ENCODE measurements around the gene OR10A2.

OR10A2 gene

GRCh38 chr11:6825231-6825744 is 37.6 kb upstream of the OR10A2 start:
- H3K4me3 ChIP-seq (ENCODE audit: low read depth, low read length) = no peak overlapping the region
- no peaks in the 10 kb centered on the region for H3K36me3 ChIP-seq (ENCODE audit: control insufficient read depth, insufficient read depth, low read length)
- no peaks in the 10 kb centered on the region for H3K4me1 ChIP-seq
- H3K4me2 ChIP-seq (ENCODE audit: low read length) = no peak overlapping the region
- no peak overlapping the region for H3K27ac ChIP-seq
- H3K79me2 ChIP-seq = no peaks in the 10 kb centered on the region
- H2AFZ ChIP-seq = no peak overlapping the region
- TF ChIP-seq CTCF (IDR thresholded peaks at IDR 0.05) = no peak
- no peak overlapping the region for H3K9ac ChIP-seq
- no peaks in the 10 kb centered on the region for H3K9me3 ChIP-seq (ENCODE audit: control insufficient read depth, low read length)
- H3K27me3 ChIP-seq (ENCODE audit: control insufficient read depth, insufficient read depth, low read length) = no peaks in the 10 kb centered on the region

- no peaks in the 10 kb centered on the region for H3K79me2 ChIP-seq
- H3K27ac ChIP-seq = no peak overlapping the region
- no peak overlapping the region for H3K4me2 ChIP-seq (ENCODE audit: low read length)
- no peaks in the 10 kb centered on the region for H3K4me1 ChIP-seq
- no peak overlapping the region for H3K9ac ChIP-seq
- no peaks in the 10 kb centered on the region for H3K9me3 ChIP-seq (ENCODE audit: control insufficient read depth, low read length)
- H3K36me3 ChIP-seq (ENCODE audit: control insufficient read depth, insufficient read depth, low read length) = no peaks in the 10 kb centered on the region
- TF ChIP-seq CTCF (IDR thresholded peaks at IDR 0.05) = no peak
- H2AFZ ChIP-seq = no peak overlapping the region
- H3K4me3 ChIP-seq (ENCODE audit: low read depth, low read length) = no peak overlapping the region
- no peaks in the 10 kb centered on the region for H3K27me3 ChIP-seq (ENCODE audit: control insufficient read depth, insufficient read depth, low read length)
Observed at GRCh38 chr11:6828103-6828502, 34.8 kb upstream of the OR10A2 start.

- Histone ChIP-seq H3K27ac (no peak overlapping the region), H3K79me2 (no peaks in the 10 kb centered on the region), H3K36me3 (ENCODE audit: control insufficient read depth, insufficient read depth, low read length) (no peaks in the 10 kb centered on the region), H3K4me2 (ENCODE audit: low read length) (no peak overlapping the region), H3K4me1 (no peaks in the 10 kb centered on the region), H3K4me3 (ENCODE audit: low read depth, low read length) (no peak overlapping the region), H2AFZ (no peak overlapping the region), H3K27me3 (ENCODE audit: control insufficient read depth, insufficient read depth, low read length) (no peaks in the 10 kb centered on the region), H3K9me3 (ENCODE audit: control insufficient read depth, low read length) (no peaks in the 10 kb centered on the region), H3K9ac (no peak overlapping the region)
- no peak for TF ChIP-seq CTCF (IDR thresholded peaks at IDR 0.05)
Observed at GRCh38 chr11:6833356-6833755, 29.5 kb upstream of the OR10A2 start.

- Histone ChIP-seq H3K9me3 (ENCODE audit: control insufficient read depth, low read length) (no peaks in the 10 kb centered on the region), H3K4me2 (ENCODE audit: low read length) (no peak overlapping the region), H3K4me1 (no peaks in the 10 kb centered on the region), H3K9ac (no peak overlapping the region), H3K79me2 (no peaks in the 10 kb centered on the region), H3K27me3 (ENCODE audit: control insufficient read depth, insufficient read depth, low read length) (no peaks in the 10 kb centered on the region), H3K27ac (no peak overlapping the region), H3K36me3 (ENCODE audit: control insufficient read depth, insufficient read depth, low read length) (no peaks in the 10 kb centered on the region), H2AFZ (no peak overlapping the region), H3K4me3 (ENCODE audit: low read depth, low read length) (no peak overlapping the region)
- no peak for TF ChIP-seq CTCF (IDR thresholded peaks at IDR 0.05)
Observed at GRCh38 chr11:6834021-6834420, 28.8 kb upstream of the OR10A2 start.

GRCh38 chr11:6841694-6842093 is 21.2 kb upstream of the OR10A2 start:
- no peaks in the 10 kb centered on the region for H3K27me3 ChIP-seq (ENCODE audit: control insufficient read depth, insufficient read depth, low read length)
- H3K4me2 ChIP-seq (ENCODE audit: low read length) = no peak overlapping the region
- H3K36me3 ChIP-seq (ENCODE audit: control insufficient read depth, insufficient read depth, low read length) = no peaks in the 10 kb centered on the region
- H3K4me3 ChIP-seq (ENCODE audit: low read depth, low read length) = no peak overlapping the region
- TF ChIP-seq CTCF (IDR thresholded peaks at IDR 0.05) = no peak
- no peak overlapping the region for H2AFZ ChIP-seq
- no peaks in the 10 kb centered on the region for H3K79me2 ChIP-seq
- no peak overlapping the region for H3K9ac ChIP-seq
- no peak overlapping the region for H3K27ac ChIP-seq
- H3K9me3 ChIP-seq (ENCODE audit: control insufficient read depth, low read length) = no peaks in the 10 kb centered on the region
- no peaks in the 10 kb centered on the region for H3K4me1 ChIP-seq

Measured in parathyroid adenoma (tissue), 2 donors.